Choroid plexus epithelial cell (primary cell): ENCODE data around the gene HERC2.

ENCODE experiments used
- DNase-seq: peaks from one replicate; pipeline ENCODE4 v3.0.0-alpha.2; 2010; ENCODE audit warnings: low read depth
- H3K4me3 ChIP-seq: 2 replicates; pipeline ENCODE4 v1.5.1; 2011; ENCODE audit warnings: low read depth, mild to moderate bottlenecking, control low read depth, low read length, moderate library complexity
- CTCF ChIP-seq: conservative IDR thresholded peaks from 2 replicates; pipeline ENCODE4 v1.5.1; 2011; ENCODE audit warnings: low read depth, mild to moderate bottlenecking, control low read depth, inconsistent platforms, low read length, moderate library complexity

The HERC2 gene

GRCh38 chr15:28185148-28185895 lies 136.7 kb downstream of the HERC2 start:
- no peak for TF ChIP-seq CTCF
- DNase-seq = no peak
- no peak overlapping the region for H3K4me3 ChIP-seq

- no peak overlapping the region for H3K4me3 ChIP-seq
- DNase-seq = peak; percentile 30
- TF ChIP-seq CTCF = no peak
These were observed 137.8 kb downstream of the HERC2 start for GRCh38 chr15:28184166-28184565.

- no peak for DNase-seq
- H3K4me3 ChIP-seq = no peak overlapping the region
- TF ChIP-seq CTCF = no peak
These were observed 139.2 kb downstream of the HERC2 start for GRCh38 chr15:28182731-28183130.

GRCh38 chr15:28182216-28182615 lies 139.8 kb downstream of the HERC2 start:
- DNase-seq = no peak
- H3K4me3 ChIP-seq = no peak overlapping the region
- no peak for TF ChIP-seq CTCF

- no peak for DNase-seq
- no peak overlapping the region for H3K4me3 ChIP-seq
- no peak for TF ChIP-seq CTCF
These were observed 140.6 kb downstream of the HERC2 start for GRCh38 chr15:28181366-28181765.

GRCh38 chr15:28179270-28179669 lies 142.7 kb downstream of the HERC2 start:
- DNase-seq = no peak
- no peak overlapping the region for H3K4me3 ChIP-seq
- no peak for TF ChIP-seq CTCF

GRCh38 chr15:28178727-28179126 lies 143.3 kb downstream of the HERC2 start:
- H3K4me3 ChIP-seq = no peak overlapping the region
- TF ChIP-seq CTCF = no peak
- no peak for DNase-seq
